GM13977 (cell line): ENCODE results near the gene SOHLH2.

ENCODE experiments used
- DNase-seq: peaks from one replicate; pipeline ENCODE4 v3.0.0; 2012; ENCODE audit warnings: low spot score
- CTCF ChIP-seq: IDR thresholded peaks from 2 replicates; pipeline ENCODE4 v1.5.1; 2012; ENCODE audit warnings: mild to moderate bottlenecking, control low read depth; ENCODE audit not compliant: insufficient read depth; ENCODE audit errors: extremely low read depth, missing control alignments
- in situ Hi-C: fragments of 300-500 bp; cut with MboI; formaldehyde crosslinking; loops from one replicate; pipeline ENCODE4 v1.12.0; 2022; ENCODE audit warnings: low sequenced_read_pairs, low pct_unique_long_range_greater_than_20kb, mixed read lengths, inconsistent platforms; ENCODE audit not compliant: unreplicated experiment

Gene SOHLH2

GRCh38 chr13:36126491-36126890, 87.9 kb downstream of the SOHLH2 start:
- no peak for TF ChIP-seq CTCF
- DNase-seq: no peak
- in situ Hi-C loops: no loop called here

GRCh38 chr13:36125841-36126240, 88.5 kb downstream of the SOHLH2 start:
- in situ Hi-C loops: no loop called here
- no peak for DNase-seq
- no peak for TF ChIP-seq CTCF

- TF ChIP-seq CTCF: no peak
- no peak for DNase-seq
- in situ Hi-C loops: no loop called here
Observed at GRCh38 chr13:36124236-36124822, 90.0 kb downstream of the SOHLH2 start.
